ENCODE data around the gene OSBPL2.

Gene OSBPL2

DNA sequence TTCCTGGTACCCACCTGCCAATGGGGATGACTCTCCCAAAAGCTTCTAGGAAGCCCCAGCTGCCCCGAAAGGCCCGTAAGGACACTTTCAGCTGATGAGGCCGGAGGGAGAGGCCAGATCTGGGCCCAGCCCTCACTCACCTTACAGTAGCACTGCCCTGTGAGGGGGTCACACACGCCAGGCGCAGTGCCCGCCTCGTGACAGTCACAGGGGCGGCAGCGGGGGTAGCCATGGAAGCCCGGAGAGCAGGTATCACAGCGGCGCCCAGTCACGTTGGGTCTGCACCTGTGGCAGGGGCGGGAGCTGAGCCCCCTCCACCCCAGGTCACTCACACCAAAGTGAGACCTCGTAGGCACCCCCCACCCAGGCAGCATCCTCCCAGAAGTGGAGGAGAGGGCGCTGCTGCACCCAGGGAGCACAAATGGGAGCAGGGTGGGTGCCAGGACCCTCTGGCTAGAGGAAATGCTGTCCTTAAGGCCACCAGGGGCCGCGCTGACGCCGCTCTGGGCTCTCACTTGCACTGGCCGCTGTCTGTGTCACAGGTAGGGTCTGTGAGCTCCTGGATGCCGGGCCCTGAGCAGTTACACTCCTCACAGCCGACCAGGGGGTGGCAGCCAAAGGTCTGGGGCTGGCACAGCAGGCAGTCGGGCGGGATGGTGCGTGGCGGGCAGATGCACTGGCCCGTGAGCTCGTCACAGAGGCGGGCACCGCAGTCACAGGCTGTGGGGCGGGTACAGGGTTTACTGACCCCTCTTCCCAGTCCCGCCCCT lies 89.6 kb downstream of the OSBPL2 start:
- no peak for DNase-seq (ENCODE audit: low spot score)

DNA sequence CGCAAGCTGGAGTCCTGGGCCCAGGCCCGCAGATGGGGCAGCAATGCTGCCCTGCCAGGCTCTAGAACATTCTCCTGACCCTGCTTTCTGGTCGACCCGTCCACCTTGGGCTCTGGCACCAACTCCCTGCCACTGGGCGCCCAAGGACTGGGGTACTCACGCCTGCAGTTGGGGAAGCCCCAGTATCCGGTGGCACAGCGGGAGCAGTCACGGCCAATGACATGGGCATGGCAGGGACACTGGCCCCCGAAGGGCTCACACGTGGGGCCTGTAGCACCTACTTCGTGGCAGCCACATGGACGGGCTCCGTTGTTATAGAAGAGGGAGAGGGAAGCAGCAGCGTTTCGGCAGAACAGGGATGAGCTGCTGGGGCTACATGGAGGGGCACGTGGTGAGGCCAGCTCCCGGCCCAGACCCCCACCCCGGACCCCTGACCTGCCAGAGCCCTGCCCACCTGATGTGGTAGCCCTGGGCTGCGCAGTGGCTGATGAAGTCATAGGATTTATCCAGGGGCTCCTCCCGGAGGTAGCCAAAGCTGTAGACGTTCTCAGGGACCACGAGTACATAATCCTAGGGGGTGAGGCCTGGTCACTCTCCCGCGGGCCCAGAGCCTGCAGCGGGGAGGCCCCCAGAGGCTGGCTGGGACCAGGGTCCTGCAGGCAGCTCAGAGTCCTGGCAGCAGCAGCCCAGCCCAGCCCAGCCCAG lies 90.5 kb downstream of the OSBPL2 start:
- no peak for DNase-seq (ENCODE audit: low spot score)

DNA sequence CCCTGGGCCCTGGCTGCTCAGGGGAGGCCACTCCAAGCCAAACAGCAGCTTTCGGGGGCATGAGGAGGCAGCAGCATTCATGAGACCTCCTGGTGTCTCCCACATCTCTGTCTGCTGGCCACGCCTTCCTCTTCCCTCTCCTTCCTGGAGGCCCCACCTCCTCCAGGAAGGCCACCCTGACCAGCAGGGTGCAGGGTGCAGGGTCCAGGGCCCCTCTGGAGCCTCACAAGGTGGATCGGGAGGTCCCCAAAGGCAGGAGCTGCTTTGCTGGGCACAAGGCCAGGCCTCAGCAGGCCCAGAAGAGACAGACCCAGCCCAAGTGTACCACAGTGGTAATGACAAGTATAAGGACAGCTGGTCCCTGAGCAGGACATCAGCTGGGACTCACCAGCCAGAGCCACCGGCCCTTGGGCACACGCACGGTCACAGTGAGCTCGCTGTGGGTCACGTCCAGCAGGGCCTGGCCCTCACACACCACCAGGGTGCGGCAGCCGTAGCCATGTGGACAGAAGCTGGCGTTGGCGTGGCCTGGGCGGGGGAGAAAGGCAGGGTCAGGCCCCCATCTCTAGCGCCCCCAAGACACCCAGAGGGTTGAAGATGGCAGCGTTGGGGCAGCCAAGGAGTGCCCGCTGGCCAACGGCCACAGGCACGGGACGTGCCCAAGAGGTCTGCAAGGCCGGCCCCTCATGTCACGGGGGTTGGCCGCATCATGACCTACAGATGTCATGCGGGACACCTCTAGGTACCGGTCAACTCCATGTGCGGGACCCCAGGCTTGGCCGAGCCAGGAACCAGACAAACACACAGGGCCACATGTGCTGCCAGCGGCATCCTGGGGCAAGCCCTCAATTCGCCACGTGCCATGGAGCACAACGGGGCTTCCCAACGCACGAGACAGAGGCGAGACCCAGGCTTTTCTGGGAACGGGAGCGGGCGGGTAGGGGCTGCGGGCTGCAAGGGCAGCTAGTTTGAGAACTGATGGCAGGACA lies 91.4 kb downstream of the OSBPL2 start:
- no peak for DNase-seq (ENCODE audit: low spot score)

DNA sequence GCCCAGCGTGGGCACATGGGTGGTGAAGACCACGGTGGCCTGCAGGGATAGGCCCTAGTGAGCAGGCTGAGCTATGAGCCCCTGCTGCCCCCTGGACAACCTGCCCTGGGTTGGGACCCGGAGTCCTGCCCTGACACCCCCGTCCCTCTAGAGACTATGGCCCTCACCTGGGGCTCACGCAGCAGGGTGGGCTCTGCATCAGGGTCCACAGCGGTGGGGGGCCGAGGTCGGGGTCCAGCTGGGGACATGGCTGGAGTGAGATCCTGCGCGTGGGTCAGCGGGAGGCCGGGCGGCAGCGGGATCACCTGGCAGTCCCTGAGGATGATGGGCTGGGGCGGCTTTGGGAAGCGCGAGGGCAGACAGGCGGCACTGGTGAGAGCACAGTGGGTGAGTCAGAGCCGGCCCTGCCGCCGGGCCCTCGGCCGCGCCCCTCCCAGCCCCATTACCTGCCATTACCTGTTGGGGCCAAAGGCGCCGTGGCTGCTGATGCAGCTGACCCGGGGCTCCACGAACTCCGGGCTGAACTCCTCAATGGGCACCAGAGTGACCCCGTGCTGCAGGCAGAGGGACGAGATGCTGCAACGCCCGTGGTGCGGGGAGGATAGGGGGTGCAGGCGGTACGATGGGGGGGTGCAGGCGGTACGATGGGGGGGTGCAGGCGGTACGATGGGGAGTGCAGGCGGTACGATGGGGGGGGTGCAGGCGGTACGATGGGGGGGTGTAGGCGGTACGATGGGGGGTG lies 92.4 kb downstream of the OSBPL2 start:
- DNase-seq (ENCODE audit: low spot score) = no peak

DNA sequence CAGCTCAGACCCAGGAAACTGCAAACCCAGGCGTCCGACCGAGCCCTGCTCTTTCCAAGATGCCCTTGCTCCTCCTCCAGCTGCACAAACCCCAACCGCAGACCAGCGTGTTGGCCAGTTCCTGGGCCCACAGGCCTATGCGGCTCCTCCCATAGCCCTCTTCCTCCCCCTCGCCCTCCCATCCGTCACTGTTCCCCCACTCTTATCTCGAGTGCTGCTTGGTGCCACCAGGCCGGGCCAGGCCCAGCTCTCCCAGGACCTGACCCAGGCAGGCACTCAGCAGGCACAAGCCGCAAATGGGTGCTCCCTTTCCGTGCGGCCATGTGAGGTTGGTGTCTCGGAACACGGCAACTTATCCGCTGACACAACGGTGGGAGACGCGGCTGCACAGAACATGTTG lies 93.0 kb downstream of the OSBPL2 start:
- no peak for DNase-seq (ENCODE audit: low spot score)

DNA sequence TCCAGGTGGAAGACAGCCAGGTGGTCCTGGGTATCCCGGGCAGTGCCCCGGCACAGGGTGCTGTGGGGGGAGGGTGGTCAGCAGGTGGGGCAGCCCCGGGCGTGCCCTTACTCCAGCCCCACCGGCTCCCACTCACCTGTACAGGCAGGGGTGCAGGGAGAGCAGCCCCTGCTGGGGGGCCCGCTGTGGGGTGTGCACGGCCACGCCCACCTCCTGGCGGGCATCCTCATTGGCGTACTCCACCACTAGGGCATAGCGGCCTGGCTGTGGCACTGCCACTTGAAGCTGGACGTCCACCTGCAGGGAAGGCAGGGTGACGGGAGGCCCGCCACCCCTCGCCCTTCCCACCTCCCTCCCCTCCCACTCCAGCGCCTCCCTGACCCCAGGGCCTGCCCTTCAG lies 94.1 kb downstream of the OSBPL2 start:
- DNase-seq (ENCODE audit: low spot score) = no peak

DNA sequence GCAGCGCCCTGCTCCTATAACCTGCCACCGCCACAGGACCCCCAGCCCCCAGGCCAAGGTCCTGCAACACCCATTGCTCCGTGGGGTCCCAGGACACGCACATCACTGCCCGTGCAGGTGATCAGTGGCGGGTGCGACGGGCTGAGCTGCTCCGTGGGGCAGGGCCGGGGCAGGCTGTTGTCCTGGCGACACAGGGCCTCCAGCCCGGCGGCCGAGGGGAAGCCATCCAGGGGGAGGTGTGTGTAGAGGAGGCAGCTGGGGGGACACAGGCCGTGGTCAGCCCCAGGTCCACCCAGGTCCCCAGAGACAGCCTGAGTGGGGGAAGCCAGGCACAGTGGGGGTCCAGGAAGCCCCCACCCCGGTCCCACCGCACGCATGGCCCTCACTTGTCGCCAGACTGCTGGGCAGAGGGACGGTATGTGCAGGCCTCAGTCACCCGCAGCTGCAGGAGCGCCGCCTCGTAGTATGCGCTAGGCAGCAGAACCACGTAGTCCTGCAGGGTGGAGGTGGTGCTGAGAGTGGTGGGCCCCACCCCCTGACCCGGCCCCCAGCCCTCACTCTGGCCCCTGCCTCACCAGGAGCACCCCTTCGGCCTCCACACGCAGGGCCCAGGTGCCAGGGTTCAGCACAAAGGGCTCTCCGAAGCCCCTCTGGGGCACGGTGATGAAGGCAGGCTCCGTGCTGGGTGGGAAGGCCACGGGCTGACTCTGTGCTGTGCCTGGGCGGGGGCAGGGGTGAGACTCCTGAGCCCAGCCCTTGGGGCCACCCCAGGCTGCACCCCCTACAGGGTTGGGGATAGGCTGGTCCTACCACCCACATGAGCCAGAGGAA lies 94.9 kb downstream of the OSBPL2 start:
- DNase-seq (ENCODE audit: low spot score) = no peak

DNA sequence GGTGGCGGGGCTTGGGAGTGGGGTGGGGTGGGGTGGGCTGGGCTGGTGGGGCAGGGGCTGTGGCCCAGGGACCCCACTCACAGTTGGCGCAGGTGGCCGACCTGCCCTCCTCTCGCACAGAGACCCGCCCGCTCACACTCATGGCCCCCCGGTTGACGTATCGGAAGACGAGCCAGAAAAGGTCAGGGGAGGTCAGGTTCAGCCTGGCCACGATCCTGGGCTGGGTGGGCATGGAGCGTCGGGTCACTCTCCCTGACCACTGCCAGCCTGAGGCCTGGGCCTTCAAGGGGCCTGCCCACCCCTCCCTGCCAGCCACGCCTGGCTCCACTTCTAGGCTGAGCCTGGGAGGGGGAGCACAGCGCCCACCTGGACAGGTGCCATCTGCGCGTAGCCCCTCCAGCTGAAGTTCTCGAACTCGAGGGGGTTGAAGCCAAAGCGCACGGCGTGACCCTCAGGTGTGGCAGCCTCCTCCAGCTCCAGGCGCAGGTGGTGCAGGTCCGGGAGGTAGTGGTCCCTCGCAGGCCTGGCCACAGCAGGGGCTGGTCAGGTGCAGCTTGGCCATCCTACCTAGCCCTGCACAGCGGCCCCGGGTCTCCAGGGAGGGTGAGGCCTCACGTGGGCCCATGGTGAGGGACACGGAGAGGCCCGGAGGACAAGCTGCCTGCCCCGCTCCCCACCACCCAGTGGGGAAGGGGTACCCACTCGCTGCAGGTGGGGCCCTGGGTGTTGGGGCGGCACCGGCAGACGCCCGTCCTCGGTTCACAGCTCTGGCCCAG lies 95.7 kb downstream of the OSBPL2 start:
- DNase-seq (ENCODE audit: low spot score) = no peak

DNA sequence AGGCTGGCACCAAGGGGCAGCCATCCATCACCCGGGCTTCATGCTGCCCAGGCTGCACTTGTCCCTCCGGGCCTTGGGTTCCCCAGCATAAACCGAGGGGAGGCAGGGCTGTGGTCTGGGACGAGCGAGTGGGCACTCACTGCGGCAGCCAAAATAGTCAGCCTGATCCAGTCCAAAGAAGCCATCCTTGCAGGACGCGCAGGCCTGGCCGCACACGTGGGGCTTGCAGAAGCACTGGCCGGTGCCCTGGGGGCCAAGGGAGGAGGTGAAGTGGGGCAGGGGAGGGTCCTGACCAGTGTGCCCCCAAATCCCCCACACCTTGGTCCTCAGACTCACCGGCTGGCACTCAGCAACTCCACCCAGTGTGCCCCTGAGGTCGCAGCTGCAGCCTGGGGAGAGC lies 96.6 kb downstream of the OSBPL2 start:
- DNase-seq (ENCODE audit: low spot score) = no peak

DNA sequence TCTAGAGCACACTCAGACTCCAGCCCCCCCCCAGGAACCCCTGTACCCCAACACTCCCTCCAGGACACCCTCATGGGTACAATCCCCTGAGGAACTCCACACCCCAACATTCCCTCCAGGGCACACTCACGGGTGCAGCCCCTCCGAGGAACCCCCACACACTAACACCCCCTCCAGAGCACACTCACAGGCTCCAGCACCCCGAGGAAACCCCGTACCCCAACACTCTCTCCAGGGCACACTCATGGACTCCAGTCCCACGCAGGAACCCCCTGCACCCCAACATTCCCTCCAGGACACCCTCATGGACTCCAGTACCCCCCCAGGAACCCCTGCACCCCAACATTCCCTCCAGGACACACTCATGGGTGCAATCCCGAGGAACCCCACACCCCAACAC lies 97.2 kb downstream of the OSBPL2 start:
- DNase-seq (ENCODE audit: low spot score) = no peak

DNA sequence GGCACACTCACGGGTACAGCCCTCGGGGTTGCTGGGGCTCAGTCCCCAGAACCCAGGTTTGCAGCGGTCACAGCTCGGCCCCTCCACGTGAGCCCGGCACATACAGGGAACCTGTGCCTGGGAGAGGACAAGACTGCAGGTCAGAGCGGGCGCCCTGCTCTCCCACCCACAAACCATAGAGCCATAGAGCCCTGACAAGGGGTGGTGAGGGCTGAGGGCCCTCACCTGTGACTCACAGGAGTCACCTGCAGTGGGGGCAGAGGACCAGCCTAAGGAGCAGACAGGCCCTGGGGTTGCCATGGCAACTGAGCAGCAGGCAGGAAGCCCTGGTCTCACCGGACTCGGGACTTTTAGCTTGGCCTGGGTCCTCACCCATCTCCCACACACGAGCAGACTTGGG lies 98.0 kb downstream of the OSBPL2 start:
- DNase-seq (ENCODE audit: low spot score) = no peak

DNA sequence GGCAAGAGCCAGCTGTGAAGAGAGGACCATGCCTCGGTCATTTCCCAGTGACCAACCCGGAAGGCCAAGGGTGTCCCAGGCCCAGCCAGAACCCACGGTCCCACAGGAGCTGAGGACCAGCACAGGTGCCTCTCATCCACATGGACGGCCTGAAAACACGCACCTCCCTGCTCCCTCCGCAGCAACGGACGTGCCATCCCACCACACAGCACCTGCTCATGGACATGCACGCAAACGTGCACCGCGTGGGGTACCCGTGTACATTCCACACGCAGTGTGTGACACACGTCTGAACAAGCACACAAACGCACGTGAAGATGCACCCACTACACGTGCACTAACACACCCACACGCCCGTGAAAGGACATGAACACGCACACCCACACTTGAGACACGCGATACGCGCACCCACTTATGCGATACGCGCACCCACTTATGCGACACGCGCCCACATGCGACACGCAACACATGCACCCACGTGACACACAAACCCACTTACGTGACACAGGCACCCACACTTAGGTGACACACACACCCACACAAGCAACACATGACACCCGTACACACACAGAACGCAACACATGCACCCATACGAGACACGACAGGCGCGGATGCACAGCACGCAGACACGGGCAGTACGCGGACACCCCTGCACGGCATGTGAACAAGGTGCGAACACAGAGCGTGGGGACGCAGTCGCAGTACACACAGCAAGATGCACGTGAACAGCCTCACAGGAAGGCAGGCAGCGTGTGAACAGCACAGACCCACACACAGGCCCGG lies 98.6 kb downstream of the OSBPL2 start:
- DNase-seq (ENCODE audit: low spot score) = no peak

DNA sequence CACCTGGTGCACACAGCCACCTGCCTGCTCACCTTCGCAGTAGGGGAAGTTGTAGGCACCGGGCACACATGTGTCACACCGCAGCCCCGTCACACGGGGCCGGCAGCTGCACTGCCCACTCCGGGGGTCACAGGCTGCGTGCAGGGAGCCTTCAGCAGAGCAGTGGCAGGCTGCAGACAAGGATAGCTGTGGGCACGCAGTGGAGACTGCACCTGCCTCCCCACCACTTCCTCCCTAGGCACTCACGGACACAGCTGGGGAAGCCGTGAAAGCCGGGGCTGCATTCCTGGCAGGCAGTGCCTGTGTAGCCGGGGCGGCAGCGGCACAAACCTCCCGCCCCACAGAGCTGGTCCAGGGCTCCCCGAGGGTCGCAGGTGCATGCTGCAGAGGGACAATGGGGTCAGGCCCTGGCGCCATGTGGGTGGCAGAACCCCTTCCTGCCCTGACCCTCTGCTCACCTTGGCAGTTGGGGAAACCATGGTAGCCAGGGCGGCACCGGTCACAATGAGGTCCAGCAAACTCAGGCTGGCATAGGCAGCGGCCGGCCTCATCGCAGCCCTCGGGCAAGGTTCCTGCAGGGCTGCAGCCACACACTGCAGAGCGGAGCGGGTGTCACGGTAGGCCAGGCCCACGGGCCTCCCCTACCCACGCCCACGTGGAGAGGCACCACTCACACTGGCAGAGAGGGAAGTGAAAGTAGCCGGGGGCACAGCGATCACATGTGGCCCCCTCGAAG lies 99.4 kb downstream of the OSBPL2 start:
- no peak for DNase-seq (ENCODE audit: low spot score)

DNA sequence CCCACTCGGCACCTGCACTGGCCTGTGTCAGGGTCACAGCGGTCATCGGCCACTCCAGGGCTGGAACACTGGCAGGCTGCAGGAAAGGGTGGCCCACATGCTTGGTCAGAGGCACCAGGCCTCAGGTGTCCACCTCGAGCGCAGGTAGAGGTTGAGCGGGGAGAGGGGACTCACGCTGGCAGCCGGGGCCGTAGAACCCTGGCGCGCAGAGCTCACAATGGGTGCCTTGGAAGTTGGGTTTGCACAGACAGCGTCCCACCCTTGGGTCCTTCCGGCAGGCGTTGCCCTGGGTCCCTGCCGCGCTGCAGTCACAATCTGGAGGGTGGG lies 99.9 kb downstream of the OSBPL2 start:
- DNase-seq (ENCODE audit: low spot score) = no peak

DNA sequence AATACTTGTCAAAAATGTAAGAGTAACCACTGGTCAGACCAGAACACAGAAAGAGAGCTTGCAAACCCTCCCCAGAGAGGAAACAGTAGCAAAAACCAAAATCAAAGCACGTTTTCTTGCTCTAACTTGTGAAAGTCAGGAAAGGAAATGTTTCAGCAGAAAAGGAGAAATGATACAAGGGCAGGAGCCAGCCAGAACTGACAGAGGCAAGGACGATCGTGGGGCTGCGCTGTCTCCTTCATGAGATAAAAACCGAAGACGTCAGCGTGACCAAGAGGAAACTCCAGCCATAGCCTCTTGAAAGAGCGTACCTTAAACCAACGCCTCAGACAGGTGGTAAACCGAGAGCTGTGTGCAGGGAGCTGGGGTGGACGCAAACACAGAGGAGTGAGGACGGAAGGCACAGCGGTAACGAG lies 101.3 kb downstream of the OSBPL2 start:
- no peak for DNase-seq (ENCODE audit: low spot score)

DNA sequence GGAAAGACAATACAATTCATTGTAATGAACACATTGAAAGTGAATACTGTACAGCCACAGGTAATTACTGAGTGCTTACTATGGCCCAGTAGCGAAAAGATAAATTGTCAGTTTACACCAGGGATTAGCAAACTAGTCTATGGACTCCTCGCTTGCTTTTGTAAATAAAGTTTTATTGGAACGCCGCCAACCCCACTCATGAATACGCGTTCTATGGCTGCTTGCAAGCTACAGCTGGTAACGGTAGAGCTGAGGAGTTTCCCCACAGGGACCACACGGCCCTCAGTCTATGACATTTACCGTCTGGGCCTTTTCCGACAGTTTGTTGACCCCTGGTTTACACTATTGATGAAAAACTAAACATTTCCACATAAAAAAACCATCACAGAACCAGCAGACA lies 104.6 kb downstream of the OSBPL2 start:
- DNase-seq (ENCODE audit: low spot score) = no peak

DNA sequence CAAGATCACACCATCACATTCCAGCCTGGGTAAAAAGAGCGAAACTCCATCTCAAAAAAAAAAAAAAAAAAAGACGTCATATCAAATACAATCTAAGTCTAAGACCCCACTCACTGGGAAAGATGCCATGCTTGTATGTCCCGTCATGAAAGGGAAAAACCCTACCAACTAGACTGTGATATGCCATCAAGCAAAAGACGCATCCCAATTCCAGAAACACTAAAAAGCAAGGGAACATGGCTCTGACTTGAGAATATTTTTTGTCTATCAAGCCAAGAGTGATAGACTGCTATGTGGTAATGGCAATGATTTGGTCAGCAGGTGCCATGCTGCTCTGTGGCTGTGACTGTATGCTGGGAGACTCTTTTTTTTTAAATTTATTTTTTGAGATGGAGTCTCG lies 105.8 kb downstream of the OSBPL2 start:
- DNase-seq (ENCODE audit: low spot score) = no peak

DNA sequence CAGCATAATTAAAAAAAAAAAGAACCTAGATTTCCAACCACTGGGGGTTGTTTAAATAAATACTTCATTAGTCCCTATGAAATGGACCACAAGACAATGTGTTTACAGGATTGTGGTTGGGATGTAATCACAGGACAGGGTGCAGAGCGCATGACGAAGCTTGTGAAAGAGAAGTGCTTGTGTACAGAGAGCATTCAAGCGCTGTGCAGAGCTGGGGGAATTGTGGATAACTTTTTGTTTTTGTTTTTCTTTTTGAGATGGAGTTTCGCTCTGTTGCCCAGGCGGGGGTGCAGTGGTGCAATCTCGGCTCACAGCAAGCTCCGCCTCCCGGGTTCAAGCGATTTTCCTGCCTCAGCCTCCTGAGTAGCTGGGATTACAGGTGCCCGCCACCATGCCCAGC lies 106.5 kb downstream of the OSBPL2 start:
- DNase-seq (ENCODE audit: low spot score) = no peak
